Activated CD8-positive, alpha-beta memory T cell treated with anti-CD3 and anti-CD28 coated beads for 4 hours (primary cell): ENCODE data around the gene CDH5.
"Not testable (repeated sequence)": the region's sequence is repeated elsewhere in the genome, so short reads cannot be mapped to it uniquely, and the experiment has no call there.

Experiments
- DNase-seq, 2 donors: peaks; one replicate each; pipeline ENCODE4 v3.0.0-alpha.2; 2020; ENCODE audit warnings: low read depth in 2 of 2

Gene CDH5

DNA sequence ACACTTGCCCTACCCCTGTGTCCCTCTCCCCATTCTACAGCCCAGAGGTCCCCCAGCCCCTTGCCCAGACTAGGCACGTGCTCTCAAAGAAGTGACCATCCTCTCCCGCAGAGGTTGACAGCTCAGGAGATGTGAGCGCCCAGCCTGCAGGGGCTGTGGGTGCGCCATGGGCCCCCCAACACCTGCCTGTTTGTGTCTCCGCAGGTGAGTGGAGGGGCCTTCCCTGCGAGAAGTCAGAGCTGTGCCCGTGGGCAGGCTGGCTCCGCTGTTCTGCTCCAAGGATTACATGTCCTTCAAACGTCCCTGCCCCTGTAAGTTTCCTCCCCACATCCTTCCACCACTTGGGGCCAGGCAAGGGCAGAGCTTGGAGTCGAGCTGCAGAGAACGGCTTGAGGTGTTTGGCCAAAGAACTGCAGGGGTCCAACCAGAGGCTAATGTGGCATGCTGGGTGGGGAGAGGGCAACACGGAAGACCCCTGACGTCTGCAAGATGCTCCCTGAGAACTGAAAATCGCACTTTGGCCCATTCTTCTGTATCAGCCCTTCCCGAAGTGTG, 71.0 kb downstream of the CDH5 start:
- DNase-seq = no peak

DNA sequence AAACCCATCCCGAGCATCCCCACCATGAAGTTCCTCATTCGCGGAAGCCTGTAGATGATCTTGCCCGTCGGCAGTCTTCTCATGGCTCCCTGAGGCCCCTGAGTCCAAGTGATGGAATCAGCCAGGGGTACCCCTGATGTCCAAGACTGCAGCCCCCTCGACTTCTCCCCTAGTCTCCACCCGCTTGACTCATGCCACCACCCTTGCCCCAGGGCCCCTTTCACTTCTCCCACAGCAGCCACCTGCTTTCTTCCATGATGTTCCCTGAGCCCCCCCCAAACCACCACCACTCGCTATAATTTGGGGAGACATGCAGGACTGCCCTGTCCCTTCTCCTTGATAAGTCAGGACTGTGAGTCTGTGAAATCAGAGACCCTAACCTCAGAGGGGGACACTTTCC, 72.0 kb downstream of the CDH5 start:
- DNase-seq = no peak

DNA sequence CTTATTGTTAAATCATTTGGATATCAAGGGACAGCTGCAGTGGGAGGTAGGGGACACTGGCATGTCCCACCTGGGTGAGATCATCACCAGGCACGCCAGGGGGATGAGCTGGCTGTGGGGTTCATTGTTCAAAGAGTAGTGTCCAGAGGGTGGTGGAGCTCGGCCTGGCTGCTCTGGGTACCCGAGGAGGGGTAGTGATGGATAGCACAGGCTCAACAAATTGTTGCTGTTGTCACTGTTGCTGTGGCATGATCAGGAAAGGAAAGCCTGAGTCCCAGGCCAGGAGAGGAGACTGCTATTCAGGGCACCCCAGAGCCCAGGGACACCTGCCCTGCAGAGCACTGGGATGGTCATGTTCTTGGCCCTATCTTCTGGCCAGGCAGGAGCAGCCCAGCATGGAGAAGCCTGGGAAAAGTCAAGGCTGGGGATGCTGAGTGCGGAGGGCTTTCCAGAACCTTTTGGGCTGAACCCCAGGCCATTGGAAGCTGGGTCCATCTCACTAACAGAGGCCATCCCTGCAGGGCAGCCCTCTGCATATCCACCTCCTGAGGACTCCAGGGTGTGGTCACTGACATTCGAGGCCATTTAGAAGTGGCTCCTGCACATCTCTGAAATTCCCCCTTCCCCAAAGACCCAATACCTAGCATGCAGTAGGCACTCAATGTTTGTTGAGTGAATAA, 72.7 kb downstream of the CDH5 start:
- no peak for DNase-seq

DNA sequence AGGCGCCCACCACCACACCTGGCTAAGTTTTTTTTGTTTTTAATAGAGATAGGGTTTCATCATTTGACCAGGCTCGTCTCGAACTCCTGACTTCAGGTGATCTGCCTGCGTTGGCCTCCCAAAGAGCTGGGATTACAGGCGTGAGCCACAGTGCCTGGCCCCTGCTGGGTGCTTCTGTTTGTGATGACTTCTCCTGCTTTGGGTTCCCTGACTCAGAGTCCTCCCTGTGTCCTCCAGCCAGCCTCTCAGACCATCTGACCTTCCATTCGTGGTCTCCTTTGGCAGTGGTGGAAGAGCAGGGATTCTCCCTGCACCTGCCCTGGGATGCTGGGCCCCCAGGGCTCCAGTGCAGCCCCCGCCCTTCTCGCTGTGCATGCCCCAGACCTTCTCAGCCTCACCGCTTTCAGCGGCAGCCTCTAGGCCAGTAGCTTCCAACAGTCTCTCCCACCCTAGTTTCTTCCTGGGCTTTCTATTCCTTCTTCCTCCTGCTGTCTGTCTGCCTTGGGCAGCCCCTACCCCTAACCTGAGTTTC, 73.8 kb downstream of the CDH5 start:
- DNase-seq = no peak

DNA sequence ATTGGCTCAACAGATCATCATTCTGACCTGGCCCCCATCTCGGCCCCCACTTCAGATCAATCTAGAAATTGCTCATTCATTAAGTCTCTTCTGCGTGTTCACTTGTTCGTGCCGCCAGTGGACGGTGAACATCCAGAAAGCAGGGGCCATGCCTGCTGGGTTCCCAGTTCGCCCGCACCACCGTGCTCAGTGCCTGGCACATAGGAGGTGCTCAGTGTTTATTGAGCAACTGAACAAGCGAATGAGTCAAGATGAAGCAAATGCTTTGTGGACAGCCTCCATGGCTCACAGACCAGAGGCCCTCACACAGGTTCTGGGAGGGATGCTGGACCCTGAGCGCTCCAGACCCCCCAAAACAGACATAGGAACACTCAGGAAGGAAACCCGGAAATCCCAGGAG, 74.5 kb downstream of the CDH5 start:
- DNase-seq = no peak

DNA sequence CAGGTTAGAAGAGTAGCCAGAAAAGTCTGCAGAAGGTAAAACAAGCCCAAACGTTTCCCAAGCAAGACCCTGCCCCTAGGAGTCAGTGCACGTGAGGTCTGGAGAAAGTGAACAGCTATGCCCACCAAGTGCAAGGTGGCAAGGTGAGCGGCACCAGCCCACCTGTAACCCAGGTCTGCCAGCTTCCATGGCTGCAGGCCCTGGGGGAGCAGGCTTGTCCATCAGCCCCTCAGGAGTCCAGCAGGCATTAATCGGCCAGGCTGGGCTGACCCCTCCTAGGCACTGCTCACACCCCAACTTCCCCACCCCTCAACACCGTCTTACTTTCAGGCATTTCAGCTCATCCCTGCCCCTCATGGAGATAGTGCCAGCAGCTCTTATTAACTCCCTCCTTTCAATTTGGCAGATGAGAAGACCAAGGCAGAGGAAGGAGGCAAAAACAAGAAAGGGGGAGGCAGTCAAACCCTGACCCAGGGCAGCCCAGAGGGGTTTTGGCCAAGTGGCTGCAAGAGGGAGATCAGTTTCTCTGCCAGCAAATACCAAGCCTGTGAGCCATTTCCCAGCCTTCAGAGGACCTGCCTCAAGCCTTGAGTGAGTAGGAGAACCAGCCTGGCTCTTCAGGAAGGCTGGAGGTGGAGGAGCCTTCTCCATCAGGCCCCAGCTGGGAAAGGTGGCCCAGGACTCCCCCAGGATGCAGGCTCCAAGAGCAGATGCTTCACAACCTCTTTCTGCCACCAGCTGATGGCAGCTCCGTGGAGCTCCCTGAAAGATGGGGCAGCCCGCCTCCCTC, 75.3 kb downstream of the CDH5 start:
- DNase-seq = no peak

DNA sequence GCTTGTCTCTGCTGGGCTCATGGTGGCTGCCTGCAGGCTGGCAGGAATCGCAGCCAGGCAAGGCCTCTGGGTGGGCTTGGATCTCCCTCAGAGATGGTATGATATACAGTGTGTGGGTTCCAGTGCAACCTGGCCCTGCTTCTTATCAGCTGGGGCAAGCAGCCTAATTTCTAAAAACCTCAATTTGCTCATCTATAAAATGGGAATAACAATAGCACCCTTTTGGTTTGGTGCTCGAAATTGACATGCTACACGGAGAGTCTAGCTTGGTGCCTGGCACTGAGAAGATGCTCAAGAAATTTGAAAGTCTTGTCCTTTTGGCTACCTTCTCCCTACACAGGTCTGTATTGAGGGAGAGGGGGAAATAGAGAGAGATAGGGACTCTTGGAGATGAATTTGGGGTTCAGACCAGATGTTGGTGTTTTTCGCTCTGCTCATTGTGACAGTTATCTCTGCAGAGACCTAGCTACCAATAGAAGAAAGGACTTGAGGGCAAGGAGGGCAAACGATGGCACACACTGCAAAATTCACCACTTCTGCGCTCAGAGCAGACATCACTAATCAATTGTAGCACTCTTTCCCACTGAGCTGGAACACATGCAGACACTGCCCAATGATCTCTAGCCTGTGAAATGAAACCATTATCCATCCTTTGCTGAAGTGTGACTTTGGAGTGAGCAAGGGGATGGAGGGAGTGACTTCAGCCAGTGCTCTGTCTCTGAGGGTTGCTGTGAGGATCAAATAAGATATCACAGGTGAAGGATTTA, 76.2 kb downstream of the CDH5 start:
- DNase-seq = no peak

DNA sequence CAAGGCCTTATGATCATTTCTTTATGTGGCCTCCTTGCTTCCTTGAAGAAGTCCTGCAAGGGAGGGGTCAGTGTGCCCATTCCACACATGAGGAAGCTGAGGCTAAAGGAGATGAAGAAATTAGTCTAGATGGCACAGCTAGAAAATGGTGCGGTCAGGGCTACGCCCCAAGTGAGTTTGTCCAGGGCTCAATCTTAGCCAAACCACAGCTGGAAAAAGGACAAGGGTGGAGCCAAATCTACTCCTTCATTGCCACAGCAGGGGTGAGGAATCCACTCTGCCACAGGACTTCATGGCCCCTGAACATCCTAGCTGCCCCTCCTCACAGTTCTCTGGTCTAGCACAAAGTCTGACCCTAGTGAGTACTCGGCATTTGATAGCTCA, 76.8 kb downstream of the CDH5 start:
- no peak for DNase-seq

DNA sequence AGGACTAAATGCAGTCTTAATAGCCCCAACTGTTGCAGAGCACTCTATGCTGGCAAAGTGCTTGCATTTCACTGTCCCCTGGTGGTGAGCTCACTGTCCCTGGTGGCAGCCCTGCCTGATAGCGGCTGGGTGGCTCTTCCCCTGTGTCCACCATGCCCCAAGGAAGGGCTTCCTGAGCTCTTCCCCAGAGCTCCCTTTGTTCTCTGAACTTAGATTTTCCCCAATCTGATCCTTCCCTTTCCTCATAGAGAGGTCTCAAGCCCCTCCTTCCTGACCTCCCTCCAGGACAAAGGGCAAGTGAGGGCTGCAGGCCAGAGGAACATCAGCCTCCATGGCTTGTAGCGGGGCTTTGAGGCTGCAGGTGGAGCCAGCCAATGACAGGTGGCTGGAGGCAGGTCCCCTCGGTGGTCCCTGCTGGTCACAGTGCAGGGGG, 77.6 kb downstream of the CDH5 start:
- no peak for DNase-seq

DNA sequence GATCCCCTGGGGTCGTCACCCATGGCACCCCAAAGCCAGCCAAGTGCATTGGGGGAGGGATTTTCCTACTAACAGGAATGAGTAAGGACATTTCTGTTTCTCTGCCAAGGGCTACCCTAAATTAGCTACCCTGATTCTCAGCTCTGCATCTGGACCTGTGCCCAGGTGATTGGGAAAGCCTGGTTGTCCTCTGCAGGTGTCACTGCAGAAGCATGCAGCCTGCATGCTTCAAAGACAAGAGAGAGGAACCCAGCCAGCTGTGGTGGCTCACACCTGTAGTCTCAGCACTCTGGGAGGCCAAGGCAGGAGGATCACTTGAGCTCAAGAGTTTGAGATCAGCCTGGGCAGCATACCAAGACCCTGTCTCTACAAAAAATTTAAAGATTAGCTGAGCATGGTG, 80.2 kb downstream of the CDH5 start:
- DNase-seq = no peak

DNA sequence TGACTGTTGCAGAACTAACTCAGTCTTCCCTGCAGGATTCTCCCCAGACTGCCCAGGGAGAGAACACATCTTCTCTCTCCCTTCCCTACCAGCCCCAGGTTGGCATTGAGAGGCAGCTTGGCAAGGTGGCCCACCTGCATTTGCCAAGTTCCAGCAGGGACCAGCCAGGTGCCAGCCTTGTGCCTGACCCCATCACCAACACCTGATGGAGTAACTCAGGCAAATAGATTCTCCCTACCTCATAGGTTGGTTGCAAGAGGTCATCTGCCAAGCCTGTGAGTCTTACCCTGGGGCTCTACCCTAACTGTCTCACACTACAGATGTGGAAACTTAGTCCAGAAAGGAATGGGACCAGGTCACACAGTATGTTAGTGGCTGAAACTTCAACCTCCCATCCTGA, 81.0 kb downstream of the CDH5 start:
- no peak for DNase-seq

DNA sequence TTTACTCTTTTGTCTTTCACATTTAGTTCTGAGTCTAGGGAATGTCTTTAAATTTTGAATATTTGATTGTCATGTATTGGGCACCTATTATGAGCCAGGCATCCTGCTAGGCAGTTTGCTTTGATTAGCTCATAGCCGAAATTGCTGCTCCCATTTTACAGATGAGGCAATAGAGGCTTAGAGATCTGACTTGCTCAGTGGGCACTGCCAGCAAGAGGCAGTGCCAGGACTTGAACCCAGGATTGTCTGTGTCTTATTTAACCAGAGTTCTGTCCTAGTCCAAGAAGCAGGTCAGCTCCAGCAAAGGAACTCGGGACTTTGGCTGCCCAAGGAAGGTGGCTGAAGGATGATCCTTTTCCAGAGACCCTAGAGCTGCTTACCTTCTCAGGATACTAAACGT, 85.1 kb downstream of the CDH5 start:
- no peak for DNase-seq

DNA sequence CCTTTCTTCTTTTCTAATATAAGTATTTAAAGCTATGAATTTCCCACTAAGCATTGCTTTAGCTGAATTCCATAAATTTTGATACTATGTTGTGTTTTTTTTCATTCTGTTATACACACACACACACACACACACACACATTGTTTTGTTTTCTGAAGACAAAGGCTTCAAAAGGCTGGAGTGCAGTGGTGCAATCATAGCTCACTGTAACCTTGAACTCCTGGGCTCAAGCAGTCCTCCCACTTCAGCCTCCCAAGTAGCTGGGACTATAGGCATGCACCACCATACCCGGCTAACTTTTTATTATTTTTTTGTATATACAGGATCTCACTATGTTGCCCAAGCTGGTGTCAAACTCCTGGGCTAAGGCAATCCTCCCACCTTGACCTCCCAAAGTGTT, 86.7 kb downstream of the CDH5 start:
- not testable (repeated sequence) for DNase-seq
